Fibroblast of lung (primary cell): ENCODE data around the gene EYS. TPM values are rescaled to one million over a fixed set of nuclear protein-coding genes. Genes with fewer than 3 reads are reported as not detected.

ENCODE experiments used
- DNase-seq, 2 donors: peaks; one replicate each; pipeline versions ENCODE4 v3.0.0 to v3.0.0-alpha.2; 2010; ENCODE audit warnings: low read depth in 2 of 2
- H2AFZ ChIP-seq: 2 replicates; pipeline ENCODE4 v1.5.1; 2012; ENCODE audit warnings: low read length, control low read depth, inconsistent platforms
- H3K27ac ChIP-seq: 2 replicates; pipeline ENCODE4 v1.5.1; 2011; ENCODE audit warnings: low read length, control low read depth; ENCODE audit not compliant: insufficient read depth
- H3K27me3 ChIP-seq: 2 replicates; pipeline ENCODE4 v1.5.1; 2011; ENCODE audit warnings: mild to moderate bottlenecking, low read length; ENCODE audit not compliant: control insufficient read depth, insufficient read depth
- H3K36me3 ChIP-seq: 2 replicates; pipeline ENCODE4 v1.5.1; 2011; ENCODE audit warnings: low read length; ENCODE audit not compliant: control insufficient read depth, insufficient read depth
- H3K4me1 ChIP-seq: 2 replicates; pipeline ENCODE4 v1.5.1; 2011; ENCODE audit warnings: low read length; ENCODE audit not compliant: control insufficient read depth, insufficient read depth; ENCODE audit errors: extremely low read depth
- H3K4me2 ChIP-seq: 2 replicates; pipeline ENCODE4 v1.5.1; 2011; ENCODE audit warnings: low read length, control low read depth; ENCODE audit not compliant: insufficient read depth; ENCODE audit errors: extremely low read depth
- H3K4me3 ChIP-seq, 4 experiments: fragments of 200-600 bp in 1 of 4; sonication (generic) in 1 of 4; replicated peaks in 1 of 4; 2 replicates each; pipeline ENCODE4 v1.5.1; 2011 to 2016; ENCODE audit warnings: low read length in 4 of 4, low read depth in 3 of 4, mild to moderate bottlenecking in 3 of 4, control low read depth in 2 of 4, inconsistent platforms in 1 of 4, mixed read lengths in 1 of 4; ENCODE audit not compliant: insufficient read depth in 1 of 4; ENCODE audit errors: control extremely low read depth in 1 of 4
- H3K79me2 ChIP-seq: 2 replicates; pipeline ENCODE4 v1.5.1; 2012; ENCODE audit warnings: mild to moderate bottlenecking, low read length, inconsistent platforms; ENCODE audit not compliant: control insufficient read depth, insufficient read depth
- H3K9ac ChIP-seq: 2 replicates; pipeline ENCODE4 v1.5.1; 2011; ENCODE audit warnings: mild to moderate bottlenecking, low read length, control low read depth; ENCODE audit not compliant: insufficient read depth
- H3K9me3 ChIP-seq: 2 replicates; pipeline ENCODE4 v1.5.1; 2012; ENCODE audit warnings: low read depth, low read length; ENCODE audit not compliant: control insufficient read depth, insufficient read depth
- H4K20me1 ChIP-seq: 2 replicates; pipeline ENCODE4 v1.5.1; 2011; ENCODE audit warnings: low read length; ENCODE audit not compliant: control insufficient read depth, insufficient read depth; ENCODE audit errors: extremely low read depth
- EZH2 ChIP-seq: IDR thresholded peaks from 2 replicates; pipeline ENCODE4 v1.5.1; 2012; ENCODE audit warnings: low read length, control low read depth, mild to moderate bottlenecking; ENCODE audit errors: missing control alignments
- polyA plus RNA-seq, 2 donors: library from polyadenylated mRNA; depleted of rRNA in 1 of 2; stranded (reverse) in 1 of 2; unstranded in 1 of 2; fragments of >200 nt; gene quantifications; 2 replicates each; pipeline ENCODE4 v1.2.1, GENCODE V29; 2011 to 2012; ENCODE audit warnings: missing spikeins in 1 of 2
- total RNA-seq: library from RNA; depleted of rRNA; stranded (reverse); fragments of >200 nt; gene quantifications from 2 replicates; pipeline ENCODE4 v1.2.1, GENCODE V29; 2014
- TF ChIP-seq, protein P1 (sequence below), 2 donors: IDR thresholded peaks in 1 of 2; conservative IDR thresholded peaks in 1 of 2; 1 replicate in 1 of 2; 2 replicates in 1 of 2; pipeline ENCODE4 v1.5.1; 2011 to 2012; ENCODE audit warnings: low read length in 2 of 2, control low read depth in 1 of 2, inconsistent platforms in 1 of 2, low read depth in 1 of 2, mild to moderate bottlenecking in 1 of 2

The EYS gene
- total and polyA plus RNA-seq, 2 donors (not counting 1 experiment from before 2014, with no cell fraction given) = under 0.01 TPM; not detected in 1

DNA sequence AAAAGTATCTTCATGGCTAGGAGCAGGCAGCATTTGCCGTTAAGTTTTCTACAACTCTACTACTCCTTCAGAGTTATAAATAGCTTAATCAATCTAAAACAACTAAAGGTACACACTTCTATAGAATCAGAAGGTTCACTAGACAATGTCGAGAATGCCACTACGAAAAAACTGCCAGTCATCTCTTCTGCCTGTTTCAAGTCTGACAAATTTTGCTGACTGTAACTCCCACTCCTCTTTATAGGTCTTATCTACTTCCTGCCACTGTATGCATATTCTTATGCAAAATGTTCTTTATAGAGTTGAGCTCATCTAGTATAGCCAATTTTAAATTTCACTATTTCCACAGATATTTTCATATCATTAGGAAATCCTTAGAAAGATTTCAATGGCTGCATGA lies 160.1 kb downstream of the EYS start:
- no peaks in the 10 kb centered on the region for H3K4me1 ChIP-seq
- no peak overlapping the region for H3K4me3 ChIP-seq
- H3K79me2 ChIP-seq = no peaks in the 10 kb centered on the region
- no peak overlapping the region for H2AFZ ChIP-seq
- DNase-seq = no peak
- TF ChIP-seq EZH2 = no peak
- TF ChIP-seq, protein P1, sequence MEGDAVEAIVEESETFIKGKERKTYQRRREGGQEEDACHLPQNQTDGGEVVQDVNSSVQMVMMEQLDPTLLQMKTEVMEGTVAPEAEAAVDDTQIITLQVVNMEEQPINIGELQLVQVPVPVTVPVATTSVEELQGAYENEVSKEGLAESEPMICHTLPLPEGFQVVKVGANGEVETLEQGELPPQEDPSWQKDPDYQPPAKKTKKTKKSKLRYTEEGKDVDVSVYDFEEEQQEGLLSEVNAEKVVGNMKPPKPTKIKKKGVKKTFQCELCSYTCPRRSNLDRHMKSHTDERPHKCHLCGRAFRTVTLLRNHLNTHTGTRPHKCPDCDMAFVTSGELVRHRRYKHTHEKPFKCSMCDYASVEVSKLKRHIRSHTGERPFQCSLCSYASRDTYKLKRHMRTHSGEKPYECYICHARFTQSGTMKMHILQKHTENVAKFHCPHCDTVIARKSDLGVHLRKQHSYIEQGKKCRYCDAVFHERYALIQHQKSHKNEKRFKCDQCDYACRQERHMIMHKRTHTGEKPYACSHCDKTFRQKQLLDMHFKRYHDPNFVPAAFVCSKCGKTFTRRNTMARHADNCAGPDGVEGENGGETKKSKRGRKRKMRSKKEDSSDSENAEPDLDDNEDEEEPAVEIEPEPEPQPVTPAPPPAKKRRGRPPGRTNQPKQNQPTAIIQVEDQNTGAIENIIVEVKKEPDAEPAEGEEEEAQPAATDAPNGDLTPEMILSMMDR (conservative IDR thresholded peaks at IDR 0.05 in 1 of 2, IDR thresholded peaks at IDR 0.05 in 1 of 2; ENCODE audit: low read depth in 1 of 2, low read length in 2 of 2) = no peak
- H3K27ac ChIP-seq = no peak overlapping the region
- no peaks in the 10 kb centered on the region for H3K27me3 ChIP-seq
- H3K9me3 ChIP-seq = no peaks in the 10 kb centered on the region
- no peaks in the 10 kb centered on the region for H3K36me3 ChIP-seq
- no peaks in the 10 kb centered on the region for H4K20me1 ChIP-seq
- no peak overlapping the region for H3K9ac ChIP-seq
- H3K4me2 ChIP-seq = no peak overlapping the region

- Histone ChIP-seq H3K9ac (no peak overlapping the region), H3K79me2 (no peaks in the 10 kb centered on the region), H3K4me1 (no peaks in the 10 kb centered on the region), H3K27me3 (no peaks in the 10 kb centered on the region), H3K36me3 (no peaks in the 10 kb centered on the region), H3K27ac (no peak overlapping the region), H4K20me1 (no peaks in the 10 kb centered on the region), H2AFZ (no peak overlapping the region), H3K4me2 (no peak overlapping the region), H3K9me3 (no peaks in the 10 kb centered on the region), H3K4me3 (no peak overlapping the region)
- TF ChIP-seq EZH2 = no peak
- TF ChIP-seq, protein P1 (conservative IDR thresholded peaks at IDR 0.05 in 1 of 2, IDR thresholded peaks at IDR 0.05 in 1 of 2; ENCODE audit: low read depth in 1 of 2, low read length in 2 of 2) = no peak
- peak; percentile 0 to 11 for DNase-seq
These were observed 161.1 kb downstream of the EYS start for GRCh38 chr6:65545920-65546319.

GRCh38 chr6:65538644-65539043 lies 168.4 kb downstream of the EYS start:
- no peak for DNase-seq
- TF ChIP-seq EZH2 = no peak
- TF ChIP-seq, protein P1 (conservative IDR thresholded peaks at IDR 0.05 in 1 of 2, IDR thresholded peaks at IDR 0.05 in 1 of 2; ENCODE audit: low read depth in 1 of 2, low read length in 2 of 2) = no peak
- Histone ChIP-seq H3K9ac (no peak overlapping the region), H4K20me1 (no peaks in the 10 kb centered on the region), H3K4me2 (no peak overlapping the region), H3K9me3 (no peaks in the 10 kb centered on the region), H3K27ac (no peak overlapping the region), H2AFZ (no peak overlapping the region), H3K4me1 (no peaks in the 10 kb centered on the region), H3K27me3 (no peaks in the 10 kb centered on the region), H3K79me2 (no peaks in the 10 kb centered on the region), H3K4me3 (no peak overlapping the region), H3K36me3 (no peaks in the 10 kb centered on the region)
